Astrocyte of the cerebellum (primary cell): ENCODE measurements around the gene GPM6B.
"Not testable (repeated sequence)": the region's sequence is repeated elsewhere in the genome, so short reads cannot be mapped to it uniquely, and the experiment has no call there.

ENCODE experiments used
- DNase-seq: peaks from one replicate; pipeline ENCODE4 v3.0.0-alpha.2; 2011; ENCODE audit warnings: low read depth
- H3K4me3 ChIP-seq: 2 replicates; pipeline ENCODE4 v1.5.1; 2011; ENCODE audit warnings: mild to moderate bottlenecking, low read depth, low read length, moderate library complexity
- in situ Hi-C: cut with HindIII; loops from 2 replicates; pipeline ENCODE4 v1.10.0; 2017; ENCODE audit warnings: low sequenced_read_pairs
- TF ChIP-seq, protein P1 (sequence below): IDR thresholded peaks from 2 replicates; pipeline ENCODE4 v1.5.1; 2012; ENCODE audit warnings: low read length, low read depth, moderate library complexity, mild to moderate bottlenecking; ENCODE audit errors: missing control alignments

Gene GPM6B

DNA sequence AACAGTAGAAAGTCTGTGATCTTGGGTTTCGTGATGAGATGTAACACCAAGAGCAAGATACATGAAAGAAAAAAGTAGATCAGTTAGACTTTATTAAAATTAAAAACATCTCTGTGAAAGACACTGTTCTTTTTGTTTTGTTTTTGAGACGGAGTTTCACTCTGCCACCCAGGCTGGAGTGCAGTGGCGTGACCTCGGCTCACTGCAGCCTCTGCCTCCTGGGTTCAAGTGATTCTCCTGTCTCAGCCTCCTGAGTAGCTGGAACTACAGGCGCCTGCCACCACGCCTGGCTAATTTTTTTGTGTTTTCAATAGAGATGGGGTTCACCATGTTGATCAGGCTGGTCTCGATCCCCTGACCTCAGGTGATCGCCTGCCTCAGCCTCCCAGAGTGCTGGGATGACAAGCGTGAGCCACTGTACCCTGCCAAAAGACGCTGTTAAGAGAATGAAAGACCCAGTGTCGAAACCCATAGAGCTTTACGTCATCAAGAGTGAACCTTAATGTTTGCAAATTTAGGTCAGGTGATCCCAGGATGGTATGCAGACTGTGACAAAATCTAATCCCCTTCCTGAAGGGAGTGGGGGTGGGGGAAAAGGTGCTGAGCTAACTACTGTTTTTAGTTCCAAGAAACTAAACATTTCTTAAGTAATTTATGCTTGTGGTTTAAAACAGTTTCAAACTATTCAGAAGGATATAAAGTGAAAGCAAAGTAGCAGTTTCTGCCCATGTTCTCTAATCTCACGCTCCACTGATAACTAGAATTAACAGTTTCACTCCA, 74.3 kb downstream of the GPM6B start:
- in situ Hi-C loops, result no loop called here
- DNase-seq, result no peak
- TF ChIP-seq, protein P1, sequence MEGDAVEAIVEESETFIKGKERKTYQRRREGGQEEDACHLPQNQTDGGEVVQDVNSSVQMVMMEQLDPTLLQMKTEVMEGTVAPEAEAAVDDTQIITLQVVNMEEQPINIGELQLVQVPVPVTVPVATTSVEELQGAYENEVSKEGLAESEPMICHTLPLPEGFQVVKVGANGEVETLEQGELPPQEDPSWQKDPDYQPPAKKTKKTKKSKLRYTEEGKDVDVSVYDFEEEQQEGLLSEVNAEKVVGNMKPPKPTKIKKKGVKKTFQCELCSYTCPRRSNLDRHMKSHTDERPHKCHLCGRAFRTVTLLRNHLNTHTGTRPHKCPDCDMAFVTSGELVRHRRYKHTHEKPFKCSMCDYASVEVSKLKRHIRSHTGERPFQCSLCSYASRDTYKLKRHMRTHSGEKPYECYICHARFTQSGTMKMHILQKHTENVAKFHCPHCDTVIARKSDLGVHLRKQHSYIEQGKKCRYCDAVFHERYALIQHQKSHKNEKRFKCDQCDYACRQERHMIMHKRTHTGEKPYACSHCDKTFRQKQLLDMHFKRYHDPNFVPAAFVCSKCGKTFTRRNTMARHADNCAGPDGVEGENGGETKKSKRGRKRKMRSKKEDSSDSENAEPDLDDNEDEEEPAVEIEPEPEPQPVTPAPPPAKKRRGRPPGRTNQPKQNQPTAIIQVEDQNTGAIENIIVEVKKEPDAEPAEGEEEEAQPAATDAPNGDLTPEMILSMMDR, result no peak
- H3K4me3 ChIP-seq, result no peak overlapping the region

DNA sequence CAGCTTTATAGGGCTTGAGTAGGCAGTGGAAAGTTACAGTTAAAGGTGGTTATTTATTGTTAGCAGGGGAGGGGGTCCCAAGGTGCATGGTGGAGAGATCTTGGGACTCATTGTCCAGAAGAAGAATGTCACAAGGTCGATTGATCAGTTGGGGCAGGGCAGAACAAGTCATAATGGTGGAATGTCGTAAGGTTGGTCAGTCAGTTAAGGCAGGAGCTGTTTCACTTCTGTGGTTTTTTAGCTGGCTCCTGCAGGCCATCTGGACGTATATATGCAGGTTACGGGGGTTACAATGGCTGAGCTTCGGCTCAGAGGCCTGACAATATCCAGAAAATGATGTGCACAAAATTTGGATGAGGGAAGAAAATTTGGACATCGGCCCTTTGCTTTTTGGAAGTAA, 75.2 kb downstream of the GPM6B start:
- DNase-seq, result no peak
- in situ Hi-C loops, result no loop called here
- TF ChIP-seq, protein P1, result no peak
- H3K4me3 ChIP-seq, result no peak overlapping the region

DNA sequence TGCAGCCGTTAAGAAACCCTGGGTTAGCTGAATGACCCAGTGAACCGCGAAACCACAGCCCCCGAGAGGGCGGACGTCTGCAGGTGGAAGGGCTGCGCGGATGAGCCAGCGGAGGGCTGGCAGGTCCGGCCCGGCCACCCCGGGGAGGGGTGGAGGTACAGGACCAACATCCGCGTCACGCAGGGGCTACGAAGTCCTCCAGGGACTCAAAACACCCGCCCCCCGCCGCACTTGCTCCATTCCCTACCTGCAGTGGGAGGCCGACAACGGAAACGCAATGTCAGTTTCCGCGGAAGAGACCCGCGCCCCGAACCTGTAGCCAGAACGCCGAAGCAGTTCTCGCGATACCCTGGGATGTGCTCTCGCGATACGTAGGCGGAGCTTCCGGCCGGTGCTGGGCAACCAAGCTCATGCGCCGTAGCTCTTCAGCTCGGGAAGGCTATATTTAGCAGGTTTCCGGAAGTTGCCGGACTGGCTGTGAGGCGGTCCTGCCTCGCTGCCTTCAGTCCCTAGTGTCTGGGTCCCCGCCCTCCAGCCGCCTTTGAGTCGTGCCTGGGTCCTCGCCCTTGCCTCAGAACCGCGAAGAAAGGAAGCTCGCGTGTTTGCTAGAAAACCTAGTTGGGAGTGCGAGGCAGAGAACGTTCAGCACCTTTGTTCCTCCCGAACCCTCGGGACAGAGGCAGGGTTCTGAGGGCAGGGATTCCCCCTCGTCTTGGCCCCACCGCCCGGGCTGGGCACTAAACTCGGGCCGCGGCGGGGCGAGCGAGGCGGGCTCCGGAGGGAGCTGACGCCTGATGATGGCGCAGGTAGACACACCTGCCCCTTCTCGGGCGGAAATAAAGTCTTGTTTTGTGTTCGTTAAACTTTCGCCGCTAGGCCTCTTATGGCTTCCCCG, 82.4 kb downstream of the GPM6B start, which contains the start of the genes OFD1 and TRAPPC2:
Gene OFD1, plus strand, starts transcription at position 471 of the 895 bp plus-strand sequence. Its CDS starts 324 bp downstream, at position 795.
Gene TRAPPC2, minus strand, starts transcription at position 343 of the 895 bp plus-strand sequence. CDS start 14,657 bp downstream, outside the sequence.
- TF ChIP-seq, protein P1, result no peak
- in situ Hi-C loops, result no loop called here
- peak; percentile 91 for DNase-seq
- H3K4me3 ChIP-seq, result peak within 1 kb of the TSS; percentile 71

DNA sequence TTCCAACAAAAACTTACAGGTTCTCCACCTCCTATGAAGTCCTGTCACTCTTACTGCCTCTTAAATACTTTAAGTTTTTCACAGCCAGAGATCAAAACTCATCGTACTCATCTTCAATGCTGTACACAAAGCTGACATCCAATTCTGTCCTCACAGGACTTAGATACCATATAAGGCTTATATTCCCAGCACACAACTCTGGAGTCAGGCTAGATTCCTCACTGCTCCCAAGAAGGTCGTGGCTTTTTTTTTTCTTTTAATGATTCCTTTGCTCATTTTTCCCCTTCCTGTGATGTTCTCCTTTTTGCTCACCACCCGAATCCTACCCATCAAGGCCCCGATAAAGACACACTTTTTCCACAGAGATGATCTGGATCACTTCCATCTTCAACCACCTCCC, 83.4 kb downstream of the GPM6B start:
- in situ Hi-C loops, result no loop called here
- DNase-seq, result no peak
- peak overlapping the region; percentile 71 for H3K4me3 ChIP-seq
- TF ChIP-seq, protein P1, result no peak

DNA sequence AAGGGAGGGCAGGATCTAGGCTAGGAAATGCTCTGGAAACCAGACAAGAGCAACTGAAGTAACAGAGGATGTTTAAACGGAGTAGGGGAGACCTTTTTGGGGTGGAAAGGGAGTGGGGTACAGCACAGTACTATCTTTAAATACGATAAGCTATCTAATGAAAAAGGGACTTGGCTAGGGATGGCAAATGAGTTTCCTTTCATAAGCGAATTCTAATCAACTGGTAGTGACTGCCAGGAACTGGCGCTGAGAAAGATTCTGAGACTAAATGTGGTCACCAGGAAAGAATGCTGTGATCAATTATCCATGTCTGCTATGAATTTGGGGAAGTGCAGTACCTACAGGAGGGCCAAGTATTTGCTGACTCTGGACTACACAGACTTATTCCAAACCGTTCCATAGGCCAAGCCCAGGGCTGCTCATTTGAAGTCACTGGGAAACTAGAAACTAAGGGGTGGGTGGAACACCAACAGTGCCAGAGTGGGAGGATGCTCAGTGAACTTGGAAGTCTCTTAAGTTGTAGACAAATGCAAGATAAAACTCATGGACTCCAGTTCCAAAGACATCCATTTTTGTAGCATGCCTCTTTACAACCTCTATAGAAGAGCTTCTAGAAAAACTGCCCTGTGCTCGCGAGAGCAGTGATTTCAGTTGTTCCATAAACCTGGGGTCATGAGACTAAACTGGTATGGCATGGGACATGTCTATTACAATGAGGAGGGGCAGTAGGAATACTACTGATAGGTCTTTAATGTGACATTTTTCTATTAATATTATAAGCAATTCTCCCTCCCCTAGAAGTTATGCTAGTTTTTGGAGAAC, 84.4 kb downstream of the GPM6B start:
- peak; percentile 41 for DNase-seq
- in situ Hi-C loops, result no loop called here
- no peak overlapping the region for H3K4me3 ChIP-seq
- TF ChIP-seq, protein P1, result no peak

DNA sequence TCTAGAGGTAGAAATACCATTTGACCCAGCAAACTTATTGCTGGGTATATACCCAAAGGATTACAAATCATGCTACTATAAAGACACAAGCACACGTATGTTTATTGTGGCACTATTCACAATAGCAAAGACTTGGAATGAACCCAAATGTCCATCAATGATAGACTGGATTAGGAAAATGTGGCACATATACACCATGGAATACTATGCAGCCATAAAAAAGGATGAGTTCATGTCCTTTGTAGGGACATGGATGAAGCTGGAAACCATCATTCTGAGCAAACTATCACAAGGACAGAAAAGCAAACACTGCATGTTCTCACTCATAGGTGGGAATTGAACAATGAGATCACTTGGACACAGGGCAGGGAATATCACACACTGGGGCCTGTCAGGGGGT, 86.4 kb downstream of the GPM6B start:
- H3K4me3 ChIP-seq, DNase-seq: not testable (repeated sequence)

DNA sequence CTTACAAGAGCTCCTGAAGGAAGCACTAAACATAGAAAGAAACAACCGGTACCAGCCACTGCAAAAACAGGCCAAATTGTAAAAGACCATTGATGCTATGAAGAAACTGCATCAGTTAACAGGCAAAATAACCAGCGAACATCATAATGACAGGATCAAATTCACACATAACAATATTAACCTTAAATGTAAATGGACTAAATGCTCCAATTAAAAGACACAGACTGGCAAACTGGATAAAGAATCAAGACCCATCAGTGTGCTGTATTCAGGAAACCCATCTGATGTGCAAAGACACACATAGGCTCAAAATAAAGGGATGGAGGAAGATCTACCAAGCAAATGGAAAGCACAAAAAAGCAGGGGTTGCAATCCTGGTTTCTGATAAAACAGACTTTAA, 90.3 kb downstream of the GPM6B start:
- DNase-seq, in situ Hi-C loops, H3K4me3 ChIP-seq: not testable (repeated sequence)

More for the DNA sequence above, 86.4 kb downstream of the GPM6B start:
- in situ Hi-C loops, result not testable (repeated sequence)

DNA sequence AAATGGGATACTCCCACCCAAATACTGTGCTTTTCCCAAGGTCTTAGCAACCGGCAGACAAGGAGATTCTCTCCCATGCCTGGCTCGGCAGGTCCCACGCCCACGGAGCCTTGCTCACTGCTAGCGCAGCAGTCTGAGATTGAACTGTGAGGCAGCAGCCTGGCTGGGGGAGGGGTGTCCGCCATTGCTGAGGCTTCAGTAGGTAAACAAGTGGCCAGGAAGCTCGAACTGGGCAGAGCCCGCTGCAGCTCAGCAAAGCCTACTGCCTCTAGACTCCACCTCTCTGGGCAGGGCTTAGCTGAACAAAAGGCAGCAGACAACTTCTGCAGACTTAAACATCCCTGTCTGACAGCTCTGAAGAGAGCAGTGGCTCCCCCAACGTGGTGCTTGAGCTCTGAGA, 92.0 kb downstream of the GPM6B start:
- in situ Hi-C loops, H3K4me3 ChIP-seq, DNase-seq: not testable (repeated sequence)
